ENCODE data around the gene CSRP1.
A peak's percentile ranks its signal among the peaks of the same experiment; 100 is the strongest.

The CSRP1 gene

GRCh38 chr1:201456499-201457309 lies 50.2 kb downstream of the CSRP1 start:
- peak; percentile 73 for DNase-seq (ENCODE audit: low read depth, low spot score)

- no peak for DNase-seq (ENCODE audit: low read depth, low spot score)
Measured at GRCh38 chr1:201455098-201455497, 51.8 kb downstream of the CSRP1 start.

- no peak for DNase-seq (ENCODE audit: low read depth, low spot score)
Measured at GRCh38 chr1:201454608-201455007, 52.3 kb downstream of the CSRP1 start.

- no peak for DNase-seq (ENCODE audit: low read depth, low spot score)
Measured at GRCh38 chr1:201452866-201453265, 54.1 kb downstream of the CSRP1 start.

GRCh38 chr1:201450721-201451291 lies 56.1 kb downstream of the CSRP1 start:
- DNase-seq (ENCODE audit: low read depth, low spot score) = no peak

- DNase-seq (ENCODE audit: low read depth, low spot score) = no peak
Measured at GRCh38 chr1:201448990-201449389, 57.9 kb downstream of the CSRP1 start.

- DNase-seq (ENCODE audit: low read depth, low spot score) = peak; percentile 95
Measured at GRCh38 chr1:201447903-201448871, 58.7 kb downstream of the CSRP1 start.

- no peak for DNase-seq (ENCODE audit: low read depth, low spot score)
Measured at GRCh38 chr1:201445310-201445709, 61.6 kb downstream of the CSRP1 start.

GRCh38 chr1:201444792-201445191 lies 62.1 kb downstream of the CSRP1 start:
- DNase-seq (ENCODE audit: low read depth, low spot score) = peak; percentile 36

- no peak for DNase-seq (ENCODE audit: low read depth, low spot score)
Measured at GRCh38 chr1:201443747-201444146, 63.2 kb downstream of the CSRP1 start.

GRCh38 chr1:201436969-201437368 lies 70.0 kb downstream of the CSRP1 start:
- no peak for DNase-seq (ENCODE audit: low read depth, low spot score)

- peak; percentile 74 for DNase-seq (ENCODE audit: low read depth, low spot score)
Measured at GRCh38 chr1:201436393-201436792, 70.5 kb downstream of the CSRP1 start.

- DNase-seq (ENCODE audit: low read depth, low spot score) = no peak
Measured at GRCh38 chr1:201434266-201434665, 72.7 kb downstream of the CSRP1 start.

- no peak for DNase-seq (ENCODE audit: low read depth, low spot score)
Measured at GRCh38 chr1:201433609-201434008, 73.3 kb downstream of the CSRP1 start.
